Upper lobe of left lung (tissue), 4 donors: ENCODE data around the gene CLTC.

ENCODE experiments used
- CTCF ChIP-seq, 6 experiments: fragments of 450-650 bp in 4 of 6; fragments of 200-600 bp in 2 of 6; sonication (generic) in 2 of 6; IDR thresholded peaks; one replicate each; pipeline ENCODE4 v1.5.1; 2016 to 2019; ENCODE audit warnings: antibody characterized with exemption in 6 of 6
- EP300 ChIP-seq, 4 donors: sonication (generic); formaldehyde crosslinking; IDR thresholded peaks; one replicate each; pipeline ENCODE4 v1.5.1; 2017; ENCODE audit warnings: antibody characterized with exemption in 4 of 4, control low read depth in 2 of 4
- POLR2AphosphoS5 ChIP-seq, 2 donors: sonication (generic); formaldehyde crosslinking; IDR thresholded peaks; one replicate each; pipeline ENCODE4 v1.5.1; 2017; ENCODE audit warnings: antibody characterized with exemption in 2 of 2

GRCh38 chr17:59634632-59635541, 15.2 kb downstream of the CLTC start:
- no peak for TF ChIP-seq CTCF (IDR thresholded peaks at IDR 0.05)
- TF ChIP-seq EP300 (IDR thresholded peaks at IDR 0.05): no peak
- no peak for TF ChIP-seq POLR2AphosphoS5 (IDR thresholded peaks at IDR 0.05)
